ENCODE measurements around the gene TMPRSS5. TPM values are rescaled to one million over a fixed set of nuclear protein-coding genes. Genes with fewer than 3 reads are reported as not detected.

Gene TMPRSS5
- total RNA-seq, 1 experiment from 2014 or later: 1.5 TPM

GRCh38 chr11:113670831-113671215 is 35.3 kb downstream of the TMPRSS5 start:
- intact Hi-C loops (cut with micrococcal nuclease; ENCODE audit: unreplicated experiment): no loop called here
- Histone ChIP-seq H3K27me3 (replicated peaks; ENCODE audit: insufficient read depth, low read depth, low read length, poor library complexity) (no peaks in the 10 kb centered on the region), H3K27ac (ENCODE audit: low read depth, low read length, poor library complexity, severe bottlenecking) (no peak overlapping the region), H3K9me3 (ENCODE audit: low read depth, low read length, poor library complexity, severe bottlenecking) (no peaks in the 10 kb centered on the region), H3K4me1 (ENCODE audit: insufficient read depth, low read length, poor library complexity, severe bottlenecking) (no peaks in the 10 kb centered on the region), H3K36me3 (ENCODE audit: insufficient read depth, low read length, poor library complexity, severe bottlenecking) (no peaks in the 10 kb centered on the region), H3K4me3 (ENCODE audit: low read depth, low read length, poor library complexity, severe bottlenecking) (no peak overlapping the region)
- no peak for DNase-seq (ENCODE audit: low spot score)
- ChIA-PET CTCF (no interaction called here), POLR2A (ENCODE audit: low non-redundant PET) (no interaction called here)
- no TSS peak for BruUV-seq (replicated peaks)
- TF ChIP-seq EZH2 (IDR thresholded peaks at IDR 0.05; ENCODE audit: borderline replicate concordance, low read depth, low read length, poor library complexity, severe bottlenecking) (no peak), CTCF (conservative IDR thresholded peaks at IDR 0.05; ENCODE audit: low read depth, low read length) (no peak)

GRCh38 chr11:113670149-113670830 is 35.8 kb downstream of the TMPRSS5 start:
- ChIA-PET CTCF (no interaction called here), POLR2A (ENCODE audit: low non-redundant PET) (interaction anchor here (0.5 kb wide), 1 partner anchor 541 kb away, joined by 4 read pairs; no protein-coding TSS in a partner anchor)
- intact Hi-C loops (cut with micrococcal nuclease; ENCODE audit: unreplicated experiment): no loop called here
- Histone ChIP-seq H3K9me3 (ENCODE audit: low read depth, low read length, poor library complexity, severe bottlenecking) (no peaks in the 10 kb centered on the region), H3K36me3 (ENCODE audit: insufficient read depth, low read length, poor library complexity, severe bottlenecking) (no peaks in the 10 kb centered on the region), H3K27ac (ENCODE audit: low read depth, low read length, poor library complexity, severe bottlenecking) (no peak overlapping the region), H3K4me1 (ENCODE audit: insufficient read depth, low read length, poor library complexity, severe bottlenecking) (no peaks in the 10 kb centered on the region), H3K4me3 (ENCODE audit: low read depth, low read length, poor library complexity, severe bottlenecking) (no peak overlapping the region), H3K27me3 (replicated peaks; ENCODE audit: insufficient read depth, low read depth, low read length, poor library complexity) (peaks cover 3% of the 10 kb centered on the region)
- no TSS peak for BruUV-seq (replicated peaks)
- DNase-seq (ENCODE audit: low spot score): no peak
- no peak for TF ChIP-seq EZH2 (IDR thresholded peaks at IDR 0.05; ENCODE audit: borderline replicate concordance, low read depth, low read length, poor library complexity, severe bottlenecking)
- no peak for TF ChIP-seq CTCF (conservative IDR thresholded peaks at IDR 0.05; ENCODE audit: low read depth, low read length)

GRCh38 chr11:113668255-113668654 is 37.9 kb downstream of the TMPRSS5 start:
- BruUV-seq (replicated peaks): no TSS peak
- intact Hi-C loops (cut with micrococcal nuclease; ENCODE audit: unreplicated experiment): no loop called here
- Histone ChIP-seq H3K4me1 (ENCODE audit: insufficient read depth, low read length, poor library complexity, severe bottlenecking) (no peaks in the 10 kb centered on the region), H3K27ac (ENCODE audit: low read depth, low read length, poor library complexity, severe bottlenecking) (no peak overlapping the region), H3K27me3 (replicated peaks; ENCODE audit: insufficient read depth, low read depth, low read length, poor library complexity) (peaks cover 13% of the 10 kb centered on the region), H3K4me3 (ENCODE audit: low read depth, low read length, poor library complexity, severe bottlenecking) (no peak overlapping the region), H3K9me3 (ENCODE audit: low read depth, low read length, poor library complexity, severe bottlenecking) (no peaks in the 10 kb centered on the region), H3K36me3 (ENCODE audit: insufficient read depth, low read length, poor library complexity, severe bottlenecking) (no peaks in the 10 kb centered on the region)
- ChIA-PET CTCF (no interaction called here), POLR2A (ENCODE audit: low non-redundant PET) (no interaction called here)
- no peak for DNase-seq (ENCODE audit: low spot score)
- TF ChIP-seq CTCF (conservative IDR thresholded peaks at IDR 0.05; ENCODE audit: low read depth, low read length) (no peak), EZH2 (IDR thresholded peaks at IDR 0.05; ENCODE audit: borderline replicate concordance, low read depth, low read length, poor library complexity, severe bottlenecking) (no peak)

Data from A673 (cell line).